Measurements from ENCODE around the gene GRB10.
"Not testable (repeated sequence)": the region's sequence is repeated elsewhere in the genome, so short reads cannot be mapped to it uniquely, and the experiment has no call there.

GRB10 gene

DNA sequence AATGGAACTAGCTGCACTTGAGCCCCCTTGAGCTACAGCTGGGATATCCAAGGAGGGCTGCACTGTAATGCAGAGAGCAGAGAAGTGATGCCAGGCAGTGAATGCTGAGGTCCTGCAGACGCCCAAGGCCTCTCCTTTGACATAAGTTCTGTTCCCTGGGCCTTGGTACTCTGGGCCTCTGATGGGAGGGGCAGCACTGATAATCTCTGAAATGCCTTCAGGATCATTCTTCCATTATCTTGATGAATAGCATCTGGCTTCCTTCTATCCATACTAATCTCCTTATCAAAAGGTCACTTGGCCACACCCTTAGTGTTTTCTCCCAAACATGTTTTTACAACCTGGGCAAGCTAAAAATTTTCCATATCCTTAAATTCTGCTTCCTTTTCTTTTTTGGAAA lies 6.9 kb downstream of the GRB10 start:
- Mint-ChIP-seq H3K4me1 (ENCODE audit: low read depth) (peaks cover 2% of the 10 kb centered on the region), H3K27ac (no peak overlapping the region), H3K27me3 (peaks cover 13% of the 10 kb centered on the region), H3K9me3 (no peaks in the 10 kb centered on the region), H3K4me3 (no peak overlapping the region), H3K36me3 (ENCODE audit: low read depth) (no peaks in the 10 kb centered on the region)

DNA sequence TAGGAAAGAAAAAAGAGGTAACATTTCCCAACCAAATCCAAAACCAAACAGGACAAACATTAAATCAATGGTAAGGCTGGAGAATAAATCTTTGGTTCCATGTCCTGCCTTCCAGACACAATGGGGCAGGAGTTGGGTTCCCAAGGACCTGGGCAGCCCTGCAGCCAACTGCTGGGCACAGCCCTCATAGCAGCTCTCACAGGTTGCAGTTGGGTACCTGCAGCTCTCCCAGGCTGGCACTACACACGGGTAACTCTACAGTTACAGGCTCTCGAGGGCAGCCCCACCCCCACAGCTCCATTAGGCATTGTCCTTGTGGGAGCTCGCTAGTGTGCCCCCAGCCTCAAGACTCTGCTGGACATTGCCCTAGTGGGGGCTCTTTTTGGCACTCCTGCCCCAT lies 7.5 kb downstream of the GRB10 start:
- peaks cover 12% of the 10 kb centered on the region for H3K27me3 Mint-ChIP-seq
- no peaks in the 10 kb centered on the region for H3K36me3 Mint-ChIP-seq (ENCODE audit: low read depth)
- H3K4me3 Mint-ChIP-seq = no peak overlapping the region
- H3K4me1 Mint-ChIP-seq (ENCODE audit: low read depth) = no peaks in the 10 kb centered on the region
- H3K9me3 Mint-ChIP-seq = no peaks in the 10 kb centered on the region
- no peak overlapping the region for H3K27ac Mint-ChIP-seq

DNA sequence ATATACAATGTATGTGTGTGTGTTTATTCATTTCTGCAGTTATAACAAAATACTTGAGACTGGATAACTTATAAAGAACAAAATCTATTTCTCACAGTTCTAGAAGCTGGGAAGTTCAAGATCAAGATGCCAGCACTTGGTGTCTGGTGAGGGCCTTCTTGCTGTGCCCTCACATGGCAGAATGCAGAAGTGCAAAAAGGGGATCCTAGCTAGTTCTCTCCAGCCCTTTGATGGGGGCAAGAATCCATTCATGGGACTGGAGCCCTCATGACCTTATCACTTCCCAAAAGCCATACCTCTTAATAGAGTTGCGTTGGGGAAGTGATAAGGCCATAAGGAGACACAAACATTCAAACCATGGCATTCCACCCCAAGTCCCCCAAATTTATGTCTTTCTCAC lies 8.4 kb downstream of the GRB10 start:
- peaks cover 9% of the 10 kb centered on the region for H3K27me3 Mint-ChIP-seq
- H3K9me3 Mint-ChIP-seq = no peaks in the 10 kb centered on the region

DNA sequence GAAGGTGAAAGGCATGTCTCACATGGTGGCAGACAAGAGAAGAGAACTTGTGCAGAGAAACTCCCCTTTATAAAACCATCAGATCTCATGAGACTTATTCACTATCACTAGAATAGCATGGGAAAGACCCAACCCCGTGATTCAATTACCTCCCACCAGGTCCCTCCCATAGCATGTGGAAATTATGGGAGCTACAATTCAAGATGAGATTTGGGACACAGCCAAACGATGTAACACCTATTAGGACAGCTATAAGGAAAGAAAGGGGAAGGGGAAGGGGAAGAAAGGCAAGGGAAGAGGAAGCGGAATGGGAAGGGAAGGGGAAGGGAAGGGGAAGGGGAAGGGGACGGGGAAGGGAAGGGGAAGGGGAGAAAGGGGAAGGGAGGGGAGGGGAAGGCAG lies 9.6 kb downstream of the GRB10 start:
- not testable (repeated sequence) for H3K27me3 Mint-ChIP-seq; H3K27ac Mint-ChIP-seq; H3K9me3 Mint-ChIP-seq; H3K4me3 Mint-ChIP-seq; H3K4me1 Mint-ChIP-seq (ENCODE audit: low read depth); H3K36me3 Mint-ChIP-seq (ENCODE audit: low read depth)

More for the DNA sequence above, 8.4 kb downstream of the GRB10 start:
- Mint-ChIP-seq H3K36me3 (ENCODE audit: low read depth) (no peaks in the 10 kb centered on the region), H3K4me3 (no peak overlapping the region), H3K4me1 (ENCODE audit: low read depth) (no peaks in the 10 kb centered on the region), H3K27ac (no peak overlapping the region)

DNA sequence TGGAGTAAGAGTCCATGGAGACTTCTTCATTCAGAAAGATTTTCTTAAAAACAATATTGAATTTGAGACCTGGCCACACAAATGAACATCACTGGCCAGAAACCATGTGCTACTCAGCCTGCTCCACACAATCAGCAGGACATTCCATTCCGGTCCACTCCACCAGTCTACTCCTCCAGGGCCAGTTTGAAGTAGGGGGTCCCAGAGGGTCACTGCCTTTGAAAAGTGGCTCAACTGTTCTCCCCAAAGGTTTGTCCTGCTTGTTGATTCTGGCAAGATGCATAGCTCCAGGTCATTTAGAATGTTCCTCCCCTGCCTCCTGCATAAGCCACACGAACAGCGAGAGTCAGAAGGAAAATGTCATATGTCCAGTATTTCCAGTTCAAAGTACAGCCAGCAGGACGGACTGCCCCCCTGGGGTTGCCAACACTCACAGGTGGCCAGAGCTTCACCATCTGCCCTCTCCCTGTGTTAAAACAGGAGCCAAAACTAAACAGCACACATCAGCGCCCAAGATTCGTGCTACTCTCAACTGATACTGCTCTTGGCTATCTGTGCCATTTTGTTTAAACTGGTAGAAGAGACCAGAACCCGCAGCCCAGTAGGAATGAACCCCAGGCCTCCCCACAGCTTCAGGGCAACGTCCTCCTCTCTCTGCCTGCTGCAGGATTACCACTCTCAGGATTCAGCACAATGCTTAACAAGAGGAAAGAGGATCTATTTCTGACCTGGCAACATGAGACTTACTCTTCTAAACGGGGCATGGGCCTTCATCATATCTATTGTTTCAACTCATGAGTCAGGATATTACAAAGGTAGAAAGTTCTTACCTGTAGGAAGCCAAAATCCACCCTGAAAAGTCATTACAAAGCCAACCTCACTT lies 11.3 kb downstream of the GRB10 start:
- Mint-ChIP-seq H3K36me3 (ENCODE audit: low read depth) (no peaks in the 10 kb centered on the region), H3K4me1 (ENCODE audit: low read depth) (no peaks in the 10 kb centered on the region), H3K9me3 (no peaks in the 10 kb centered on the region), H3K27me3 (no peaks in the 10 kb centered on the region), H3K4me3 (no peak overlapping the region), H3K27ac (no peak overlapping the region)

DNA sequence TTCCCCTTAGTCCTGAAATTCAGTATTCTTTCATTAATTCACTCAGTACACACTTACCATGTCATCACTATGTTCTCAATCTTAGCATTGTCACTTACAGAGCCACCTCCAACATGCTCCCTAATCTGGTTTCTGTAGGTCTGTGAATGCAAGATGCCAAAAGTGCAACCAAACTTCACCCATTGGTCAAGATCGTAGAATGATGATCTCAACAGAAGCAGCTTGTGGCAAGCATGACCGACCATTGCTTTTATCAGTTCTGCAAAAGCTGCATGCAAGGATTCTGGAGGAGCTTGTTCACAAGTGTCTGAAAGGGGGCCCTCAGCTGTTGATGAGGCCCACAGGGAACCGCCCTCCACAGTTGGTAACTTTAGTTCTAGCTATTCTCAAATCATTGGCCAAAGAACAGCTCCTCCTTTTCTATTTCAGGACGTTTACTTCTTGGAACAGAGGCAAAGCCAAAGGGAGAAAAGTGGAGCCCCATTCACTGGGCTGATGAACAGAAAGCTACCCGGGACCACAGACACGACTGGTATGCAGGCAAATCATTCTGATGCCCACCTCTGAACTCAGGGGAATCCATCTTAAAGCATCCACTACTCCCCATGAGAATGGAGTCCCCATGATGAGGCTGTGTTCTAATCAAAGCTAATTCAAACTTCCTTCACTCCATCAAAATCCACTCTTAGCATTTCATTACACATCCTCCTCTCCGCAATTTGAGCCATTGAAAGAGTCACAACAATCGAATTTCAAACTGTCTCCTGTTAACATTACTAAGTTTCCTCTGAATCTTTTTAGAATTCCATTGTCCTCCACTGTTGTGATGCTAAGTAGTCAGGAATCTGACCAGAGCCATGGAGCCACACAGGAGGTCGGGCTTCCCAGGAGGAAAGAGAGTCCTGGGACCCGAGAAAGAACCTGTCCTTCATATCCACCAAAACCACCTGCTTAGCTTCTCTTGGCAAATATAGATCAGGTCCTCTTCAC lies 13.9 kb downstream of the GRB10 start:
- Mint-ChIP-seq H3K9me3 (peaks cover 7% of the 10 kb centered on the region), H3K27ac (no peak overlapping the region)

DNA sequence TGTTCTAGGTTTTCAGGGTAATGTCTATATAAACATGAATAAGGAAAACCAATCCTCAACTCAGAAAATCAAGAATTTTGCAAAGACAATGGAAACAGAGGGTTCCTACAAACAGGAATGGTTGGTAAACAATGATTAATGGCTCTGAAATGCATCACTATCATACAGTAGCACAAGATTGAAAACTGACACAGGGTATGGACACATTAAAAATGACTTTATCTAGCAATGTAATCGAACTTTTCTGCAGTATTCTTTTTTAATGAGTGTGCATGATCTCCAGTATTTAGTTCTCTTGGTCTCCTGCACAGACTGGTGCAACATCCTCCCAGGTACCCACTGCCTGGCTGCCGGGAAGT lies 15.9 kb downstream of the GRB10 start:
- Mint-ChIP-seq H3K4me1 (ENCODE audit: low read depth) (peaks cover 3% of the 10 kb centered on the region), H3K9me3 (peaks cover 10% of the 10 kb centered on the region), H3K4me3 (no peak overlapping the region), H3K27me3 (no peaks in the 10 kb centered on the region), H3K36me3 (ENCODE audit: low read depth) (no peaks in the 10 kb centered on the region), H3K27ac (no peak overlapping the region)

More for the DNA sequence above, 13.9 kb downstream of the GRB10 start:
- no peaks in the 10 kb centered on the region for H3K27me3 Mint-ChIP-seq
- H3K4me3 Mint-ChIP-seq = no peak overlapping the region
- no peaks in the 10 kb centered on the region for H3K36me3 Mint-ChIP-seq (ENCODE audit: low read depth)
- H3K4me1 Mint-ChIP-seq (ENCODE audit: low read depth) = no peaks in the 10 kb centered on the region

DNA sequence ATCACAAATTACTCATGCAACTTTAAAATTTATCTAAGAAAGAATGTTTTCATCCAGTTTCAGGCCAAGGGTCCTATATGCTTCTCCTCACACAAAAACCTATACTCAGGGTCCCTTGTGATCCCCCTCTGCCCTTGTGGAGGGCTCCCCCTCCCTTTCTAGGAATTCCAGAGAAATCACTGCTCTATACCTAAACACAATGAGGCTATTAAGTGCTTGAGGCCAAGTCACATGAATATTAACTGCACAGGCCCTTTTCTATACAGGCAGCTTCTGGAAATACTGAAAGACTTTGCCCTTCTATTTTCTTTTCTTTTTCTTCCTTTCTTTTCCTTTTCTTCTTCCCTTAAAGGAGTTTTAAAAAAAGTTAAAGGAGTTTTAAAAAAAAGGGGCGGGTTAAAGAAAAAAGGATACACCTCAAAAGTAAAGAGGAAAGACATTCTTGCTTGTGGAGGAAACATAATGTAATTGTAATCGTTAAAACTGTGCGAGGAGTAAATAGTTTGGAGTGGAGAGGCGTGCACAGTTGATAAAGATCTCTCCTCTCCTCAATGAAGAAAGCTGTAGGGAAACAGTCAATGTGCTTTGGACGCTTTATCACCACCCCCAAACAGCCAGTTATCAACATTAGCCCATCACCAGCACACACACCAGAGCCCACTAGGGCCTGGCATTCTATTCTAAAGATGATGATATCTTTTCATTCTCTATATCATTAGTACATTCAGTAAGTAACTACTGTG lies 16.4 kb downstream of the GRB10 start:
- H3K27ac Mint-ChIP-seq = no peak overlapping the region

DNA sequence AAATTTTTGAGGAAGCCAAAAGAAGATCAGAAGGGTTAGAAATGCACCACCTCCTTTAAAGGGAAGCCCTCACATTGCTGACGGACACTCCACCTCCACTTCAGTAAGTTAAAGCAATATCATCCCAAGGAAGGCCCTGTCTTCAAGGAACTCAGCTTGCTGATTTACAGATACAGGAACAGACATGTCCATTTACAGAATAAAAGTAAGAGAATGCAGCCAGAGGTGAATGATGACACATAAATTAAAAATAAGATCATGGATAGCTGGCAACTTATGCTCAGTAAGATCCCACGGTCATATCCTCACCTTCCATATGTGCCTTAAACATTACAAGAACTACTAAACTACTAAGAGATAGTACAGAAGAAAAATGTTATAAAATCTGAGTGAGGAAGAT lies 20.4 kb downstream of the GRB10 start:
- H3K36me3 Mint-ChIP-seq (ENCODE audit: low read depth) = no peaks in the 10 kb centered on the region
- H3K4me3 Mint-ChIP-seq = no peak overlapping the region
- H3K4me1 Mint-ChIP-seq (ENCODE audit: low read depth) = peaks cover 10% of the 10 kb centered on the region
- no peak overlapping the region for H3K27ac Mint-ChIP-seq
- H3K27me3 Mint-ChIP-seq = no peaks in the 10 kb centered on the region
- H3K9me3 Mint-ChIP-seq = peaks cover 11% of the 10 kb centered on the region

More for the DNA sequence above, 16.4 kb downstream of the GRB10 start:
- Mint-ChIP-seq H3K4me3 (no peak overlapping the region), H3K27me3 (no peaks in the 10 kb centered on the region), H3K9me3 (peaks cover 11% of the 10 kb centered on the region), H3K4me1 (ENCODE audit: low read depth) (peaks cover 8% of the 10 kb centered on the region), H3K36me3 (ENCODE audit: low read depth) (no peaks in the 10 kb centered on the region)

DNA sequence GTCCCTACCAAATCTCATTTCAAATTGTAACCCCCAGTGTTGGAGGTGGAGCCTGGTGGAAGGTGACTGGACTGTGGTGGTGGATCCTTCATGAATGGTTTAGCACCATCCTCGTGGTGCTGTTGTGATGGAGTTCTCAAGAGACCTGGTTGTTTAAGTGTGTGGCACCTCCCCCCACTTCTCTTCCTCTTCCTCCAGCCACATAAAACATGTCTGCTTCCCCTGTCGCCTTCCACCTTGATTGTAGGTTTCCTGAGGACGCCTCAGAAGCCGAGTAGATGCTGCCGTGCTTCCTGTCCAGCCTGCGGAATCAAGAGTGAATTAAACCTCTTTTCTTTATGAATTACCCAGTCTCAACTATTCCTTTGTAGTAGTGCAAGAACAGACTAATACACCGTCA lies 21.0 kb downstream of the GRB10 start:
- Mint-ChIP-seq H3K4me3 (no peak overlapping the region), H3K4me1 (ENCODE audit: low read depth) (peaks cover 10% of the 10 kb centered on the region), H3K27me3 (no peaks in the 10 kb centered on the region), H3K36me3 (ENCODE audit: low read depth) (no peaks in the 10 kb centered on the region), H3K27ac (no peak overlapping the region), H3K9me3 (peaks cover 11% of the 10 kb centered on the region)

DNA sequence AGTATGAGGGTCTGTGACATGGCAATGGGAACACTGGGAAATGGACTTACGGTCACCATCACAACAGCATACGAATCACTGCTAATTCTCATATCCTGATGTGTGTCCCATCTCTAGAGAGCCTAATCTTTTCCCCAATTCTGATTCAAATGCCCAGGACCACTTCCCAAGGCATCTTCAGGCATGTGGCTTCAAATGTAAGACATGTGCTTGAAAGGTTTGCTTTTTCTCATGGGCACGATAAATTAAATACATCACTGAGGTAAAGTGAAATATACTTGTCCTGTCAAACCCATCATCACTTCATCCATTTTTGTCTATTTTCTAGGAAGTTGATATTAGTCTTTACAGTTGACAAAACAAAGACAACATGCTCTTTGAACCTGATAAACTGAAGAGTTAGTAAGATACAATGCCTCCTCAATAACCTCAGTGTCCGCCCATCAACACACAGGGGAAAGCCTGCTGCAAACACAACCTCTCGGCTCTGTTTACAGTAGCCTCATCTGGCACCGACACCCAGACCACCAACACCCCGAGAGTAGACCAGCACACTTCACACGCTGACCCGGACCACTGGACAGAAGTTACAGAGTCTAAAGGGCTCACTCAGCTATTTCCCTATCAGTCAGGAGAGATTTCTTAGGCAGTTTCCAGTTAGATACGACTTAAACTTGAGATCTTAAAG lies 24.8 kb downstream of the GRB10 start:
- Mint-ChIP-seq H3K4me3 (no peak overlapping the region), H3K4me1 (ENCODE audit: low read depth) (peaks cover 10% of the 10 kb centered on the region), H3K27me3 (no peaks in the 10 kb centered on the region), H3K36me3 (ENCODE audit: low read depth) (no peaks in the 10 kb centered on the region), H3K27ac (no peak overlapping the region), H3K9me3 (peaks cover 5% of the 10 kb centered on the region)

DNA sequence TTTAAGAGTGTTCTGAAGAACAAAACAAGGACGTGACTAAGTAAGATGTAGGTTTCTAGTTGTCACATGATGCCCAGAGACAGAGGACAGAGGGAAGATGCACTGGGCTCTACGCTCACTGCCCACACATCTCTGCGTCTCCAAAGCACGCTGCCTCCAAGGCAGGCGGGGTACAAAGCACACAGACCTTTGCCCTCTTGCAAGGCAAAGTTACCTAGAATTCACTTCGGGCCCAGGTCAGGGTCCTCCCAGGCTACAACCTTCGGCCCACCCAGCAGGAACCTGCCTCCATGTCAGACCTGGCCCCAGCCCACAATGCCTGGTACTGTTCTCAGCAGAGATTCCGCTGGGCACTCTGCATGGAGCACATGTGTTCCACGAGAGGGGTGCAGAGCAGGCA lies 26.5 kb downstream of the GRB10 start:
- no peaks in the 10 kb centered on the region for H3K27me3 Mint-ChIP-seq
- no peaks in the 10 kb centered on the region for H3K9me3 Mint-ChIP-seq
- no peak overlapping the region for H3K27ac Mint-ChIP-seq
- peaks cover under 1% of the 10 kb centered on the region for H3K4me1 Mint-ChIP-seq (ENCODE audit: low read depth)
- H3K36me3 Mint-ChIP-seq (ENCODE audit: low read depth) = no peaks in the 10 kb centered on the region
- H3K4me3 Mint-ChIP-seq = no peak overlapping the region

DNA sequence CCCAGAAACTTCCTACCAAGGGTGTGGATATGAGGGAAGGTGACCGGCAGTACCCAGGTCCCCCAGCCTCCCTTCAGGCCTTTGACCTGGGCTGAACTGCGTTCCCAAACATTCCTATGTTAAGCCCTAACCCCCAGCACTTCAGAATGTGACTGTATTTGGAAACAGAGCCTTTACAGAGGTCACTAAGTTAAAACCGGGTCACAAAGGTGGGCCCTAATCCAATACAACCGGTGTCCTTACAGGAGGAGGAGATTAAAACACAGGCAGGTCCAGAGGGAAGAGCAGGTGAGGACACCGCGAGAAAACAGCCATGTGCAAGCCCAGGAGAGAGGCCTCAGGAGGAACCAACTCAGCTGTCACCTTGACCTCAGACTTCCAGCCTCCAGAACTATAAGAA lies 28.0 kb downstream of the GRB10 start:
- H3K4me1 Mint-ChIP-seq (ENCODE audit: low read depth) = no peaks in the 10 kb centered on the region
- H3K36me3 Mint-ChIP-seq (ENCODE audit: low read depth) = no peaks in the 10 kb centered on the region
- H3K27ac Mint-ChIP-seq = no peak overlapping the region
- no peaks in the 10 kb centered on the region for H3K27me3 Mint-ChIP-seq
- no peaks in the 10 kb centered on the region for H3K9me3 Mint-ChIP-seq
- no peak overlapping the region for H3K4me3 Mint-ChIP-seq

DNA sequence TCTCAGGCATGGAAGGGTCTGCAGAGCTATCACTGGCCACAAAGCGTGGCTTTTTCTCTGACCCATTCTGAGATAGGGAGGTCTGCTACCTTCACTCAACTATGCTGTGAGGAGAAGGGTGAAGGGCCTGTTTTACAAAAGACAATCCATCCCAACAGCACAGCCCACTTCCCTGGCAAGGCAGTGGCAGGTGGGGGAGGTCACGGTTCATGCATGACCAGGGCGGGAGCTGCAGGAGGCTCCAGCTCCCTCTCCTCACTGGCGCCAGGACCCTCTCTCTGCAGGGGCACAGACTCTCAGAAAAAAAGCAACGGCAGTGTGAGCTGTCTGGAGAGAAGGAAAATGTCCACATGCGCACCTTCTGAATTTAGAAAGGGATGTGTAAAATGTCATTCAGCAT lies 28.5 kb downstream of the GRB10 start:
- Mint-ChIP-seq H3K4me3 (no peak overlapping the region), H3K36me3 (ENCODE audit: low read depth) (no peaks in the 10 kb centered on the region), H3K27ac (no peak overlapping the region), H3K27me3 (no peaks in the 10 kb centered on the region), H3K9me3 (no peaks in the 10 kb centered on the region), H3K4me1 (ENCODE audit: low read depth) (no peaks in the 10 kb centered on the region)

Measured in stimulated activated naive CD8-positive, alpha-beta T cell treated with anti-CD3 and anti-CD28 coated beads, Interleukin-15, Interleukin-2, amounts not matched to agents 100 ng/mL and 50 ng/mL, for 24 hours (primary cell).